AG09309 (cell line): Measurements from ENCODE around the gene AGMAT.

Experiments used
- DNase-seq: peaks from one replicate; pipeline ENCODE4 v3.0.0-alpha.2; 2010; ENCODE audit warnings: low read depth
- H3K4me3 ChIP-seq: 2 replicates; pipeline ENCODE4 v1.5.1; 2011; ENCODE audit warnings: mild to moderate bottlenecking, low read depth, low read length, moderate library complexity; ENCODE audit not compliant: control insufficient read depth
- CTCF ChIP-seq: IDR thresholded peaks from 2 replicates; pipeline ENCODE4 v1.5.1; 2011; ENCODE audit warnings: mild to moderate bottlenecking, low read depth, low read length, inconsistent platforms; ENCODE audit not compliant: insufficient read depth, control insufficient read depth; ENCODE audit errors: missing control alignments

Gene AGMAT

GRCh38 chr1:15595809-15596617, 11.2 kb upstream of the AGMAT start:
- H3K4me3 ChIP-seq = no peak overlapping the region
- DNase-seq = no peak
- no peak for TF ChIP-seq CTCF

GRCh38 chr1:15592285-15592684, 7.4 kb upstream of the AGMAT start:
- H3K4me3 ChIP-seq = no peak overlapping the region
- no peak for TF ChIP-seq CTCF
- DNase-seq = no peak

- TF ChIP-seq CTCF = no peak
- DNase-seq = no peak
- H3K4me3 ChIP-seq = no peak overlapping the region
Observed at GRCh38 chr1:15583016-15583706, 1.7 kb downstream of the AGMAT start.

- DNase-seq = no peak
- TF ChIP-seq CTCF = no peak
- no peak overlapping the region for H3K4me3 ChIP-seq
Observed at GRCh38 chr1:15579683-15580047, 5.2 kb downstream of the AGMAT start.

DNA sequence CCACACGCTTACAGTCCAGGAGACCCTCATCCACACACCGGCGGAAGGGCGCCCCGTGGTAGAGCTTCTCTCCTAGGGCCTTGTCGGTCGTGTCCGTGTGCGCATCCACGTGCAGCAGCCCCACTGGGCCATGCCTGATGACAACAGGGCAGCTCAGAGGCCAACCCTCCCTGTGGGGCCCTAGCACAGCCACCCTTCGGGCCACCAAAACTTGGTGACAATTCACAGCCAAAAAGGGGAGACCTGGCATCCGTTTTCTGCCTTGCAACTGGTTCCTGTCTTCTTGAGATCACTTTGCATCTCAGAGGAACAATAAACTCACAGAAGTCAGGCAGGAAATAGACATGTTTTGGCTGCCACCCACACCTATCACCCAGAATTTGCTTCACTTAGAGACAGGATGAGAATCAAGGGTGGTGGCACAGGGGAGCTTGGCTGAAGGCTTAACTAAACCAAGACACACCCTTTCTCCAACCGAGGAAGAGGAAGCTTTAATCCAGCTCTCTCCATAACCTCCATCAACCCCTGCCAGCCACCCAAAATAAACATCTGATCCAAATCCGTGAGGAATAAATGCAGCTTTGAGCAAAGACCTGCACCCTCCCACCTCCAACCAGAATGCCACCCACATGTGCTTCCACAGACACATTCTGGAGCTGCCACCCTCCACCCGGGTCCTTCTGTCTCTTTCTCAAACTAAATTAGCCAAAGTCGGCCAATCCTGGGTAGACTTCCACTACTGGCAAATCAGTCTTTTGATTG, 5.7 kb downstream of the AGMAT start:
- TF ChIP-seq CTCF = no peak
- H3K4me3 ChIP-seq = no peak overlapping the region
- DNase-seq = no peak

DNA sequence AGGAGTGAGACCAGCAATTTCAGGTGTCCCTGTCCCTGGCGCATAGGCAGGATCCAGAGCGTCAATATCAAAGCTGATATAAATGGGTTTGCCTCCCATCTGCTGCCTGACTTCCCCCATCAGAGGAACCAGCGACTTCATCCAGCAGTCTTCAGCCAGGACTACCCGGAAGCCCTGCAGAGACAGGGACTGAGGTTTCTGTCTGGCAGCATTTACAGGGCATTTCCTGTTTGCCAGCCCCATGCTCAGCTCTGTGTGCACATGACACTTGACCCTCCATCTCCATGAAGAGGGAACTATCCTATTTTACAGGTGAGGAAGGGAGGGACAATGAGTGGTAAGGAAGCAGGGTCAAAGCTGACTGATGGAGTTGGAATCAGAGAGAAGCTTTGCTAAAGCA, 7.2 kb downstream of the AGMAT start:
- no peak for DNase-seq
- no peak for TF ChIP-seq CTCF
- no peak overlapping the region for H3K4me3 ChIP-seq
